EH (cell line): ENCODE results near the gene ZNF823.

Experiments
- DNase-seq: peaks from one replicate; pipeline ENCODE4 v3.0.0-alpha.2; 2015; ENCODE audit warnings: low read depth

Gene ZNF823

GRCh38 chr19:11737964-11738745 lies 591 bp downstream of the ZNF823 start:
- DNase-seq, result peak; percentile 43

GRCh38 chr19:11736696-11737095 lies 2.0 kb downstream of the ZNF823 start:
- DNase-seq, result peak; percentile 81

- no peak for DNase-seq
Observed at GRCh38 chr19:11735375-11735774, 3.4 kb downstream of the ZNF823 start.

GRCh38 chr19:11729586-11729985 lies 9.2 kb downstream of the ZNF823 start:
- no peak for DNase-seq

- no peak for DNase-seq
Observed at GRCh38 chr19:11722414-11722813, 16.3 kb downstream of the ZNF823 start.

- peak; percentile 16 for DNase-seq
Observed at GRCh38 chr19:11721681-11722080, 17.1 kb downstream of the ZNF823 start.

GRCh38 chr19:11710313-11710712 lies 28.4 kb downstream of the ZNF823 start:
- no peak for DNase-seq

- DNase-seq, result no peak
Observed at GRCh38 chr19:11708457-11708856, 30.3 kb downstream of the ZNF823 start.

- DNase-seq, result no peak
Observed at GRCh38 chr19:11705474-11705873, 33.3 kb downstream of the ZNF823 start.

GRCh38 chr19:11704626-11705025 lies 34.1 kb downstream of the ZNF823 start:
- DNase-seq, result no peak

GRCh38 chr19:11699931-11700794 lies 38.6 kb downstream of the ZNF823 start:
- peak; percentile 50 for DNase-seq

- no peak for DNase-seq
Observed at GRCh38 chr19:11698231-11698630, 40.5 kb downstream of the ZNF823 start.

GRCh38 chr19:11697284-11697855 lies 41.4 kb downstream of the ZNF823 start:
- DNase-seq, result no peak

GRCh38 chr19:11694533-11695439 lies 44.0 kb downstream of the ZNF823 start:
- DNase-seq, result peak; percentile 93

- peak; percentile 80 for DNase-seq
Observed at GRCh38 chr19:11693505-11694499, 44.9 kb downstream of the ZNF823 start.

GRCh38 chr19:11692127-11692790 lies 46.5 kb downstream of the ZNF823 start:
- no peak for DNase-seq

- no peak for DNase-seq
Observed at GRCh38 chr19:11685676-11686650, 52.8 kb downstream of the ZNF823 start.

- DNase-seq, result no peak
Observed at GRCh38 chr19:11684987-11685675, 53.6 kb downstream of the ZNF823 start.
